Fibroblast of skin of right quadriceps (primary cell): Measurements from ENCODE around the gene ABCC8.

Source experiments
- DNase-seq: peaks from one replicate; pipeline ENCODE4 v3.0.0-alpha.2; 2013

The ABCC8 gene

DNA sequence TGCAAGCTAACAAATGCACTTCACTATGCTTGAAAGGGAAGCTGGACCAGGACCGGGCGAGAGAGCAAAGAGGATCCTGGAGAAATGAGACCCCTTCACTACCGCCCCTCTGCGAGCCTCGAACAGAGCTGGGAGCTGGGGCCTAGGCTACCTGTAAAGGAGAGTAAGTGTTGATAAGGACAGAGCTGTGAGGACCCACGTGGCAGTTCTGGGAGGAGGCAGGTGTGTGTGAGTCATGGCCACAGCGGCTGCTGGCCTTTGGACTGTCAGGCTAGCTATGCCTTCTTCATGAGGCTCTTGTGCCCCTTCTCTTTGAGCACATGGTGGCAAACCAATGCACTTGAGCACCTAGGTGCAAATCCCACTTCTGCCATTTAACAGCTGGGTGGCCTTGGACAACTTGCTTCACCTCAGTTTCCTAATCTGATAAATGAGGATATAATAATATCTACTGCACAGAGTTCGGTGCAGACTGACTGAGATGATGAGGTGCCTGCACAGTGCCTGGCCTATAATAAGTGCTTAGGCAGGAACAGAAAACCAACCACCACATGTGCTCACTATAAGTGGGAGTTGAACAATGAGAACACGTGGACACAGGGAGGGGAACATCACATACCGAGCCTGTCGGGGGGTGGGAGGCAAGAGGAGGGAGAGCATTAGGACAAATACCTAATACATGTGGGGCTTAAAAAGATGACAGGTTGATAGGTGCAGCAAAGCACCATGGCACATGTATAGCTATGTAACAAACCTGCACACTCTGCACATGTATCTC, 52.9 kb downstream of the ABCC8 start:
- no peak for DNase-seq

DNA sequence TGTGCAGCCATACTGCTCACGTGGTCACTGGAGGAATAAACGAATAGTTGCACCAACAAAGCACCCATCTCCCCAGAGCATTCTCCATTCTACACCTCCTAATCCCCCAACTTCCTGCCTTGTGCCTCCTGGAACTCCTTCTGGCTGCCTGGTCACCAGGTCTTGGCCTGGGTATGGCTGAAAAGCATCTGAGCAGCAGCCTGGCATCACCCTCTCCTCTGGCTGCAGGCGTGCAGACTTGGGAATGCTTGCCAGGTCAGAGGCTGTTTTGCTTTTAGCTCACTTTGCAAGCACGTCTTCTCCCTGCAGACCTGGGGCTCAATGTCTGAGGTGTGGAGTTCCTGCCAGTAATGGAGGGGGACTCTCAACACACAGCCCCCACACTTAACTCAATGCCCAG, 54.9 kb downstream of the ABCC8 start:
- no peak for DNase-seq

GRCh38 chr11:17418444-17419081, 58.1 kb downstream of the ABCC8 start:
- no peak for DNase-seq

GRCh38 chr11:17416492-17416891, 60.2 kb downstream of the ABCC8 start:
- no peak for DNase-seq

DNA sequence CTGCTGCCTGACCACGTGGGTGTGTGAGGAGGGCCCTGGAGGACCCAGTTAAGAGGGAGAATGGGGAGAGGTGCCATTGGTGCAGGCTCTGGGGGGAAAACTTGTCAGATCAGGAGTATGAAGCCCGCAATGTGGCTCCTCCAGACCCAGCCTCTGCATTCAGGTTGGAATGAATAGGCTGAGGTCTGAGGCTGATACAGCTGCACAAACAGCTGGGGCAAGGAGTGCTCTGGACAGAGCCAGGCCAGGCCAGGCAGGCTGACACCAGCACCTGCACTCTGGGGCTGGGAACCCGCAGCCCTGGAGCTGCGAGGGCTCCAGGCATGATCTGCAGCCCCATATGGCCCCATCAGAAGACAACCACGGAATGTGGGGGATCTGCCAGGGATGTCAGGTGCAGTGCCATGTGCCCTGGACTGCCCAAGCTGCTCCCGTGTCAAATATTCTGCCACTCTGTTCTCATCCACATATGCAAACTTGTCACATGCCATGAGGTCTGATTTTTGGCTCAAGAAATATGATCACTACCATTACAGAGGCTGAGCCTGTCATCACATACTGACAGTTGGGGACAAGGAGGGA, 61.0 kb downstream of the ABCC8 start:
- no peak for DNase-seq

DNA sequence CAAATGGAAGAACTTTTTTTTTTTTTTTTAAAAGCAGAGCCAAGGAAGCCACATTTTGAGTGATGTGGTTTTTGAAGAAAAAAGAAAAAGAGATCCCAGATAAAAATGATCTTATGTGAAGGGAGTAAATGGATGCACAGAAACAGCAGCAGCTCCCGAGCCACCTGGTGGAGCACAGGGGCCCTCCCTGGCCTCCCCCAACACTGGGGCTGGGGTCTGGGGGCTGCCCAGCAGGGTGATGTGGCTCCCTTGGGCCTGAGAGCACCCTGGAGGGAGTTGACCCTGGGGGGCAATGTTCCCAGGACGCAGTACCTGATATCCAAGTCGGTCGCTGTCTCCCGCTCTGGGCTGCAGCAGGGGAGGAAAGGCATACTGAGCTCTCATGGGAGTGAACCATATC, 61.7 kb downstream of the ABCC8 start:
- no peak for DNase-seq

GRCh38 chr11:17414317-17414737, 62.3 kb downstream of the ABCC8 start:
- no peak for DNase-seq

GRCh38 chr11:17413414-17414316, 63.0 kb downstream of the ABCC8 start:
- no peak for DNase-seq

DNA sequence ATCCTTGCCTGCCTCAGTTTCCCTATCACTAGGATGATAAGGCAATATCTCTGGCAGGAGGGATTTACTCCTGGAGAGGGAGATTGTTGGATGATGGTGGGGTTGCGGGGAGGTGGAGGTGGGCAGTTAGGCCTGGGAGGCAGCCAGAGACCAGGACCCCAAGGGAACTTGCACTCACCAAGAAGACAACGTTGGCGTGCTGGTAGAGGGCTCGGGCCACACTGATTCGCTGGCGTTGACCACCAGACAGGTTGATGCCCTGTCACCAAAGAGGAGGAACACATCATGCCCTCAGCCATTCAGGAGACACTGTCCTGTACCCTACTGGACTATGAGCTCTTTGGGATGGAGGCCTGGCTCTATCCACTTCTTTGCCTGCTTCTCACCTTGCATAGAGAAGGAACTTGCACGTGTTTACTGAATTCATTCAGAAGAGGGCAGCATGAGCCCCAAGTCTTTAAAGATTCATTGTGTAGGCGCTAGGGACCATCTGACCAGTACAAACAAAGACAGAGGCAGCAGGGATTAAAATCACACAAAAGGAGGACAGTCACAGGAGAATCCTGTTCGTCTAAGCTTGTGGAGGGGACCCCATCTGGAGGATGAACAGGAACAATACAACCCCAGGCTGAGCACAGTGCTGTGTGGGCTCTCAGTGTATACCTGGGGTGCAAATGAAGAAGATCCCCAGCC, 64.0 kb downstream of the ABCC8 start:
- DNase-seq: no peak

GRCh38 chr11:17411418-17411817, 65.2 kb downstream of the ABCC8 start:
- DNase-seq: no peak

- DNase-seq: no peak
Measured at GRCh38 chr11:17410606-17411379, 65.9 kb downstream of the ABCC8 start.

DNA sequence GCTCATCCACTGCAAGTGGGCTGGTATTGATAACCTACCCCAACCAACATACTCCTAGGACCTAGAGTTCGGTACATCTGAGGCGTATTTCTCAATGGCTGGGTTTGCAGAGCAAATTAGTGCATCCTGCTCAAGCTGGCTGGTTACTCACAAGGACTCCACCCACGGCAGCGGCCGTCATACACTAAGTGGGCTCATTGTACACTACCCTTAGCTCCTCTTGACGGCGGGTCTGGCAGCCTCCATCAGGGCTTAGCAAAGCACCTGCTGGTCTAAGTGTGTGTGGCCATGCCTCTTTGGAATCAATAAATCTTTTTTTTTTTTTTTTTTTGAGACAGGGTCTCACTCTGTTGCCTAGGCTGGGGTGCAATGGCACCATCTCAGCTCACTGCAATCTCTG, 68.0 kb downstream of the ABCC8 start:
- DNase-seq: no peak

DNA sequence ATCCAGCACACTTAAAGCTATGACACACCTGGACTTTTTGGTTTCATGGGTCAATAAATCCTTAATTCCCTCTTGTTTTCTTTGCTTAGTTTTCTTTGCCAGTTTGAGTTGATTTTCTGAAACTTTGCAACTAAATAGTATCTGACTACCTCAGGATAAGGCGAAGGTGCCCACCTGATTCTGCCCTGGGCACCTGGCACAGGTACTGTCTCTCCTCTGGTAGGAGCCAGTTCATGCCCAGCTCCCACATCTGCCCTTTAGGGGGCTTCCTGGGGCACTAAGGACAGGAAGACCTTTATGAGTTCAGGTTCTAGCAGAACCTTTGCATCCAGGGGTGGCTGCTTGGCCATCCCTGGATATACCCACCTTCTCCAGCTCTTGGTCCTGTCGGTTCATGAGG, 68.6 kb downstream of the ABCC8 start:
- DNase-seq: no peak

GRCh38 chr11:17407575-17407974, 69.1 kb downstream of the ABCC8 start:
- no peak for DNase-seq

GRCh38 chr11:17406818-17407149, 69.9 kb downstream of the ABCC8 start:
- DNase-seq: no peak

DNA sequence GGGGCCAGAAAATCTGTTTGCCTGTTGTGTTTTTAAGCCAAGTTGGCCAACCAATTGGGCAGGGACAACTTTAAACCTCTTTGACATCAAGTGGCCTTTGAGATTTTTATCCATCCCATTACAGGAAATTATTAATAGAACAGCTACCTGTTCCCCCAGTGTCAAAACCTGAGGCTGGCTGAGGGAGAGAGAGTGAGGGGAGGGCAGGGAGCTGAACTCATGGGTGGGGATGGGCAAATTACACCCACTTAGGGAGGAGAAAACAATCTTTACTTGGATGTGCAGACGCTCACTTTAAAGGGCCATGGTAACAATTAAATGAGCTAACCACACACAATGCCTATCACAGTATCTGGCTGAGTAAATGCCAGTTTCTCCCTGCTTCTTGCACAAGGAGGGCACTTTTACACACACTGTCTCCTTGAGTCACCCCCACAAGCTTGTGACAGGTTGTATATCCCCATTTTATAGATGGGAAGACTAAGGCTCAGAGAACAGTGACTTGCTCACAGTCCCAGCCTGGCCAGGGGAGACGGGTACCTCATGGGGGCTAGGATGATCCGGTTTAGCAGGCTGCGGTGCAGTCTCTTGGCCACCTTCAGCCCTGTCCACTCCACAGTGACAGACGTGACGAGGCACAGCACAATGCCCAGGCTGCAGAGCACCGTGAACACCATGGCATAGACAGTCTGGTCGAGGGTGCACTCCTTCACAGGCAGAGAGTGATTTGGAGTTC, 70.4 kb downstream of the ABCC8 start:
- no peak for DNase-seq

DNA sequence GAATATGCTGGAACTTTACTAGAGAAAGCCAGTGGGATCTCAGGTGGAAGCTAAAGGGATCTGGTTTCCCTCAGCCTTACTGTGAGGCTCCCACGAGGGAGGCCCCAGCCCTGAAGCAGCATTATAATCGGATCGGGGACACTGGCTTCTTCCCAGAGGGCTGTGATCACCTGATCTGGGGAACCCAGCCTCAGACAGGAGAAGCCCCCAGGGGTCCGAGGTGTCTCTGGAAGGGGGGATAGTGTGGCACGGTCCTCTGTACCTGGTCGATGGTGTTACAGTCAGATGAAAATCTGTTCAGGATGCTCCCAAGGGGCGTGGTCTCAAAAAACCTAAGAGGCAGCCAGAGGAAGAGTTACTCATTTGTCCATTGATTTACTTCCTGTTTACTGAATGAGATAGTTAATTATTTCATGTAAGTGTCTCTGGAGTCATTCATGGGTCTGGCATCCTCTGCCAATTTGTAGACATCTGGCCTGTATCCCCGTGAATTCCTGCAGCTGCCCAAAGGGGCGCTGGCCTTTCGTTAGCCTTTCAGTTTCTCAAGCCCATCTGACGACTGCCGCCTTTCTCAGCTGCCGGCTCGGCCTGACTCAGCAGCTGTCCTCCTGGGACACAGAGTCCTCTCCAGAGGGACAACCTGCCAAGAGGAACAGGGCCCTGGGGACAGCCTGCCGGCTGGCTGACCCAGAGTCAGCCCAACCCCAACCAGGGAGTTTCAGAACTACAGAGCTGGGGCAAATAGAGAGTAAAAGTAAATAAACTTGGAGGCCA, 71.2 kb downstream of the ABCC8 start:
- no peak for DNase-seq

GRCh38 chr11:17403980-17404759, 72.5 kb downstream of the ABCC8 start:
- no peak for DNase-seq

GRCh38 chr11:17402486-17402885, 74.2 kb downstream of the ABCC8 start:
- DNase-seq: no peak

- no peak for DNase-seq
Measured at GRCh38 chr11:17401841-17402240, 74.8 kb downstream of the ABCC8 start.
